ENCODE data around the gene PDS5B. TPM values are rescaled to one million over a fixed set of nuclear protein-coding genes. Genes with fewer than 3 reads are reported as not detected.

PDS5B gene
- total RNA-seq, 2 experiments from 2014 or later, result 39.8 to 40.6 TPM

- H3K4me1 Mint-ChIP-seq (ENCODE audit: low read depth), result peaks cover 58% of the 10 kb centered on the region
- Histone ChIP-seq H3K36me3 (ENCODE audit: insufficient read depth, low read length) (no peaks in the 10 kb centered on the region), H3K27ac (ENCODE audit: low read depth in 1 of 2, low read length in 2 of 2) (no peak overlapping the region), H3K4me1 (ENCODE audit: insufficient read depth, low read length) (no peaks in the 10 kb centered on the region), H3K4me3 (ENCODE audit: low read length) (no peak overlapping the region), H3K9me3 (ENCODE audit: control insufficient read depth in 1 of 2, insufficient read depth in 1 of 2, low read length in 2 of 2) (peaks cover 7 to 19% of the 10 kb centered on the region in 2 experiments), H3K27me3 (ENCODE audit: control insufficient read depth in 1 of 2, insufficient read depth in 2 of 2, low read length in 2 of 2) (no peaks in the 10 kb centered on the region)
- no peak overlapping the region for H3K27ac Mint-ChIP-seq
- ATAC-seq (ENCODE audit: poor library complexity), result no peak
- no peak for DNase-seq
- peaks cover 16% of the 10 kb centered on the region for H3K9me3 Mint-ChIP-seq
- ChIA-PET POLR2A (interaction anchor here (0.6 to 0.8 kb wide), 2 partner anchors 9 to 121 kb away, joined by 3 read pairs; no protein-coding TSS in a partner anchor), CTCF (no interaction called here)
- peaks cover 57% of the 10 kb centered on the region for H3K36me3 Mint-ChIP-seq (ENCODE audit: low read depth)
- H3K4me3 Mint-ChIP-seq, result no peak overlapping the region
- intact Hi-C loops (cut with DNase I, micrococcal nuclease), result no loop called here
- TF ChIP-seq CTCF (IDR thresholded peaks at IDR 0.05), result no peak
- no peaks in the 10 kb centered on the region for H3K27me3 Mint-ChIP-seq
Observed at GRCh38 chr13:32624441-32624840, 38.2 kb downstream of the PDS5B start.

- Histone ChIP-seq H3K27ac (ENCODE audit: low read depth in 1 of 2, low read length in 2 of 2) (no peak overlapping the region), H3K4me1 (ENCODE audit: insufficient read depth, low read length) (no peaks in the 10 kb centered on the region), H3K36me3 (ENCODE audit: insufficient read depth, low read length) (no peaks in the 10 kb centered on the region), H3K9me3 (ENCODE audit: control insufficient read depth in 1 of 2, insufficient read depth in 1 of 2, low read length in 2 of 2) (peaks cover 4 to 5% of the 10 kb centered on the region in 2 experiments), H3K4me3 (ENCODE audit: low read length) (no peak overlapping the region), H3K27me3 (ENCODE audit: control insufficient read depth in 1 of 2, insufficient read depth in 2 of 2, low read length in 2 of 2) (no peaks in the 10 kb centered on the region)
- Mint-ChIP-seq H3K36me3 (ENCODE audit: low read depth) (peaks cover 40% of the 10 kb centered on the region), H3K27ac (no peak overlapping the region), H3K27me3 (no peaks in the 10 kb centered on the region), H3K4me1 (ENCODE audit: low read depth) (peaks cover 78% of the 10 kb centered on the region), H3K9me3 (peaks cover 7% of the 10 kb centered on the region), H3K4me3 (no peak overlapping the region)
- no peak for DNase-seq
- intact Hi-C loops (cut with DNase I, micrococcal nuclease), result no loop called here
- CTCF ChIA-PET, result interaction anchor here (1.2 to 1.3 kb wide), 3 partner anchors 11 to 42 kb away, joined by 3 to 5 read pairs (median 4); partner anchors contain the start of gene PDS5B
- POLR2A ChIA-PET, result no interaction called here
- TF ChIP-seq CTCF (IDR thresholded peaks at IDR 0.05), result no peak
- no peak for ATAC-seq (ENCODE audit: poor library complexity)
Observed at GRCh38 chr13:32627793-32628192, 41.5 kb downstream of the PDS5B start.

GRCh38 chr13:32629313-32629712 is 43.1 kb downstream of the PDS5B start:
- H3K36me3 Mint-ChIP-seq (ENCODE audit: low read depth), result peaks cover 28% of the 10 kb centered on the region
- no peaks in the 10 kb centered on the region for H3K27me3 ChIP-seq (ENCODE audit: control insufficient read depth in 1 of 2, insufficient read depth in 2 of 2, low read length in 2 of 2)
- H3K4me3 Mint-ChIP-seq, result no peak overlapping the region
- intact Hi-C loops (cut with DNase I, micrococcal nuclease), result no loop called here
- peaks cover 77% of the 10 kb centered on the region for H3K4me1 Mint-ChIP-seq (ENCODE audit: low read depth)
- H3K27me3 Mint-ChIP-seq, result no peaks in the 10 kb centered on the region
- ChIA-PET CTCF (interaction anchor here (0.8 kb wide), 1 partner anchor 10 kb away, joined by 3 read pairs; no protein-coding TSS in a partner anchor), POLR2A (no interaction called here)
- no peak overlapping the region for H3K27ac ChIP-seq (ENCODE audit: low read depth in 1 of 2, low read length in 2 of 2)
- no peaks in the 10 kb centered on the region for H3K4me1 ChIP-seq (ENCODE audit: insufficient read depth, low read length)
- no peaks in the 10 kb centered on the region for H3K9me3 ChIP-seq (ENCODE audit: control insufficient read depth in 1 of 2, insufficient read depth in 1 of 2, low read length in 2 of 2)
- no peak overlapping the region for H3K27ac Mint-ChIP-seq
- DNase-seq (no peak), ATAC-seq (ENCODE audit: poor library complexity) (no peak)
- no peak for TF ChIP-seq CTCF (IDR thresholded peaks at IDR 0.05)
- H3K9me3 Mint-ChIP-seq, result peaks cover 2% of the 10 kb centered on the region
- H3K36me3 ChIP-seq (ENCODE audit: insufficient read depth, low read length), result no peaks in the 10 kb centered on the region
- H3K4me3 ChIP-seq (ENCODE audit: low read length), result no peak overlapping the region

All from CD4-positive, alpha-beta T cell (primary cell).